HEK293 (cell line): Measurements from ENCODE around the gene DCST2.

Source experiments
- FEZF1 ChIP-seq: fragments of 450-650 bp; formaldehyde crosslinking; IDR thresholded peaks from 2 replicates; pipeline ENCODE4 v1.5.1; 2016; ENCODE audit warnings: missing biosample characterization, missing genetic modification characterization
- KLF8 ChIP-seq: fragments of 450-650 bp; formaldehyde crosslinking; IDR thresholded peaks from 2 replicates; pipeline ENCODE4 v1.5.1; 2016; ENCODE audit warnings: missing biosample characterization, missing genetic modification characterization
- PRDM1 ChIP-seq: fragments of 450-650 bp; formaldehyde crosslinking; IDR thresholded peaks from 2 replicates; pipeline ENCODE4; 2016; ENCODE audit warnings: missing biosample characterization, missing genetic modification characterization
- SP7 ChIP-seq: fragments of 450-650 bp; formaldehyde crosslinking; IDR thresholded peaks from 2 replicates; pipeline ENCODE4 v1.5.1; 2016; ENCODE audit warnings: missing biosample characterization, missing genetic modification characterization
- TCF7L2 ChIP-seq: IDR thresholded peaks from 2 replicates; pipeline ENCODE4 v1.6.1; 2011; ENCODE audit warnings: low read depth, mild to moderate bottlenecking, inconsistent platforms, low read length, moderate library complexity, borderline replicate concordance
- YY2 ChIP-seq: fragments of 450-650 bp; formaldehyde crosslinking; IDR thresholded peaks from 2 replicates; pipeline ENCODE4 v1.5.1; 2016; ENCODE audit warnings: missing biosample characterization, missing genetic modification characterization
- ZNF112 ChIP-seq: fragments of 450-650 bp; formaldehyde crosslinking; IDR thresholded peaks from 2 replicates; pipeline ENCODE4 v1.5.0; 2017; ENCODE audit warnings: missing biosample characterization, missing genetic modification characterization
- ZNF133 ChIP-seq: fragments of 450-650 bp; formaldehyde crosslinking; IDR thresholded peaks from 2 replicates; pipeline ENCODE4 v1.5.1; 2016; ENCODE audit warnings: missing biosample characterization, missing genetic modification characterization
- ZNF16 ChIP-seq: fragments of 450-650 bp; formaldehyde crosslinking; IDR thresholded peaks from 2 replicates; pipeline ENCODE4 v1.5.1; 2016; ENCODE audit warnings: low read depth, missing biosample characterization, missing genetic modification characterization
- ZNF354C ChIP-seq: fragments of 450-650 bp; formaldehyde crosslinking; IDR thresholded peaks from 2 replicates; pipeline ENCODE4 v1.5.1; 2016; ENCODE audit warnings: missing biosample characterization, missing genetic modification characterization, low read depth, borderline replicate concordance
- ZNF366 ChIP-seq: fragments of 450-650 bp; formaldehyde crosslinking; conservative IDR thresholded peaks from 2 replicates; pipeline ENCODE4 v1.5.1; 2016; ENCODE audit warnings: missing biosample characterization, missing genetic modification characterization
- ZNF416 ChIP-seq: fragments of 450-650 bp; formaldehyde crosslinking; IDR thresholded peaks from 2 replicates; pipeline ENCODE4 v1.5.1; 2016; ENCODE audit warnings: missing biosample characterization, missing genetic modification characterization
- ZNF423 ChIP-seq: fragments of 450-650 bp; formaldehyde crosslinking; IDR thresholded peaks from 2 replicates; pipeline ENCODE4 v1.5.1; 2016; ENCODE audit warnings: missing biosample characterization, missing genetic modification characterization
- ZNF561 ChIP-seq: fragments of 450-650 bp; IDR thresholded peaks from 2 replicates; pipeline ENCODE4 v1.5.1; 2018; ENCODE audit warnings: missing biosample characterization, missing genetic modification characterization, borderline replicate concordance
- ZNF600 ChIP-seq: fragments of 450-650 bp; formaldehyde crosslinking; IDR thresholded peaks from 2 replicates; pipeline ENCODE4 v1.5.1; 2016; ENCODE audit warnings: missing biosample characterization, missing genetic modification characterization
- ZNF610 ChIP-seq: fragments of 450-650 bp; formaldehyde crosslinking; IDR thresholded peaks from 2 replicates; pipeline ENCODE4 v1.5.1; 2016; ENCODE audit warnings: missing biosample characterization, missing genetic modification characterization, borderline replicate concordance
- ZNF623 ChIP-seq: fragments of 450-650 bp; formaldehyde crosslinking; IDR thresholded peaks from 2 replicates; pipeline ENCODE4 v1.5.1; 2016; ENCODE audit warnings: missing biosample characterization, missing genetic modification characterization
- ZNF660 ChIP-seq: fragments of 450-650 bp; IDR thresholded peaks from 2 replicates; pipeline ENCODE4 v1.5.1; 2018; ENCODE audit warnings: missing biosample characterization, mild to moderate bottlenecking, missing genetic modification characterization
- ZNF830 ChIP-seq: fragments of 450-650 bp; IDR thresholded peaks from 2 replicates; pipeline ENCODE4 v1.5.0; 2018; ENCODE audit warnings: missing biosample characterization, missing genetic modification characterization, low read depth, mild to moderate bottlenecking, moderate library complexity
- ZNF837 ChIP-seq: fragments of 450-650 bp; formaldehyde crosslinking; IDR thresholded peaks from 2 replicates; pipeline ENCODE4 v1.5.1; 2016; ENCODE audit warnings: missing biosample characterization, missing genetic modification characterization
- TF ChIP-seq, protein P1 (sequence below): fragments of 450-650 bp; formaldehyde crosslinking; IDR thresholded peaks from 2 replicates; pipeline ENCODE4 v1.5.1; 2016; ENCODE audit warnings: missing biosample characterization, missing genetic modification characterization
- TF ChIP-seq, protein P2 (sequence below): fragments of 450-650 bp; formaldehyde crosslinking; IDR thresholded peaks from 2 replicates; pipeline ENCODE4 v1.5.1; 2016; ENCODE audit warnings: missing biosample characterization, missing genetic modification characterization
- TF ChIP-seq, protein P3 (sequence below): fragments of 450-650 bp; formaldehyde crosslinking; IDR thresholded peaks from 2 replicates; pipeline ENCODE4 v1.5.1; 2017; ENCODE audit warnings: missing biosample characterization, missing genetic modification characterization
- TF ChIP-seq, protein P4 (sequence below): fragments of 450-650 bp; formaldehyde crosslinking; IDR thresholded peaks from 2 replicates; pipeline ENCODE4 v1.5.1; 2017; ENCODE audit warnings: missing biosample characterization, missing genetic modification characterization
- TF ChIP-seq, protein P5 (sequence below): fragments of 450-650 bp; formaldehyde crosslinking; IDR thresholded peaks from 2 replicates; pipeline ENCODE4 v1.5.1; 2016; ENCODE audit warnings: missing biosample characterization, missing genetic modification characterization
- TF ChIP-seq, protein P6 (sequence below): fragments of 450-650 bp; formaldehyde crosslinking; IDR thresholded peaks from 2 replicates; pipeline ENCODE4 v1.5.1; 2016; ENCODE audit warnings: missing biosample characterization, missing genetic modification characterization
- TF ChIP-seq, protein P7 (sequence below): fragments of 450-650 bp; formaldehyde crosslinking; IDR thresholded peaks from 2 replicates; pipeline ENCODE4 v1.5.0; 2017; ENCODE audit warnings: missing biosample characterization, missing genetic modification characterization, borderline replicate concordance

DCST2 gene

DNA sequence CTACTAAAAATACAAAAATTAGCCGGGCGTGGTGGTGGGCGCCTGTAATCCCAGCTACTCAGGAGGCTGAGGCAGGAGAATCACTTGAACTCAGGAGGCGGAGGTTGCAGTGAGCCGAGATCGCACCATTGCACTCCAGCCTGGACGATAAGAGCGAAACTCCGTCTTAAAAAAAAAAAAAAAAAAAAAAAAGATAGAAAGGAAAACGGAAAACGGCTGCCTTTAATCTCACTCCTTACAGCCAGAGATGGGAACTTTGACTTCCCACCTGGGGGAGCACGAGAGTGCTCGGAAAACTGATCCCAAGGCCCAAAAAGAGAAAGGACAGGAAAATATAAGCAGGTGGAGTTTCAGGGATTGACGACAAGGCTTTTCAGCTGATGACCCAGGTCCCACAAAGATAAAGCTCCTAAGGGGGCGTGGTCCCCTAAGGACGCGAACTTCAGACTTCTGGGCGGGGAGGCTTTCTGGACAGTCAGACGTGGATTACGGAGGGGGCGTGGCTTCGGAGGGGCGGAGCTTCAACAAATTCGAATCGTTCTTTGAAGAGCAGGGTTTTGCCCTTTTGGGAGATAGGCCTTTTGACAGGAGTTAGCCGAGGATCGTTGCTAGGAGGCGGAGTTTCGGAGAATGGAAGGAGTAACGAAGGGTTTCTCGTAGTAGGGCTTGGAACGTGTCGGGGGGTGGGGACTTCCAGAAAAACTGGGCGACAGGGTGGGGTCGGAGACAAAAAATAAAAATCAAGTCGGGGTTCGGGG lies 60.1 kb downstream of the DCST2 start (continued):
- no peak for TF ChIP-seq TCF7L2
- TF ChIP-seq YY2 (tag by site-specific recombination), result no peak
- TF ChIP-seq ZNF16, result no peak
- TF ChIP-seq, protein P1, sequence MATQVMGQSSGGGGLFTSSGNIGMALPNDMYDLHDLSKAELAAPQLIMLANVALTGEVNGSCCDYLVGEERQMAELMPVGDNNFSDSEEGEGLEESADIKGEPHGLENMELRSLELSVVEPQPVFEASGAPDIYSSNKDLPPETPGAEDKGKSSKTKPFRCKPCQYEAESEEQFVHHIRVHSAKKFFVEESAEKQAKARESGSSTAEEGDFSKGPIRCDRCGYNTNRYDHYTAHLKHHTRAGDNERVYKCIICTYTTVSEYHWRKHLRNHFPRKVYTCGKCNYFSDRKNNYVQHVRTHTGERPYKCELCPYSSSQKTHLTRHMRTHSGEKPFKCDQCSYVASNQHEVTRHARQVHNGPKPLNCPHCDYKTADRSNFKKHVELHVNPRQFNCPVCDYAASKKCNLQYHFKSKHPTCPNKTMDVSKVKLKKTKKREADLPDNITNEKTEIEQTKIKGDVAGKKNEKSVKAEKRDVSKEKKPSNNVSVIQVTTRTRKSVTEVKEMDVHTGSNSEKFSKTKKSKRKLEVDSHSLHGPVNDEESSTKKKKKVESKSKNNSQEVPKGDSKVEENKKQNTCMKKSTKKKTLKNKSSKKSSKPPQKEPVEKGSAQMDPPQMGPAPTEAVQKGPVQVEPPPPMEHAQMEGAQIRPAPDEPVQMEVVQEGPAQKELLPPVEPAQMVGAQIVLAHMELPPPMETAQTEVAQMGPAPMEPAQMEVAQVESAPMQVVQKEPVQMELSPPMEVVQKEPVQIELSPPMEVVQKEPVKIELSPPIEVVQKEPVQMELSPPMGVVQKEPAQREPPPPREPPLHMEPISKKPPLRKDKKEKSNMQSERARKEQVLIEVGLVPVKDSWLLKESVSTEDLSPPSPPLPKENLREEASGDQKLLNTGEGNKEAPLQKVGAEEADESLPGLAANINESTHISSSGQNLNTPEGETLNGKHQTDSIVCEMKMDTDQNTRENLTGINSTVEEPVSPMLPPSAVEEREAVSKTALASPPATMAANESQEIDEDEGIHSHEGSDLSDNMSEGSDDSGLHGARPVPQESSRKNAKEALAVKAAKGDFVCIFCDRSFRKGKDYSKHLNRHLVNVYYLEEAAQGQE, result 0 out of 2 replicates have a peak, but pooled peaks have one; percentile 14
- no peak for TF ChIP-seq ZNF354C (tag by site-specific recombination)
- TF ChIP-seq, protein P2, sequence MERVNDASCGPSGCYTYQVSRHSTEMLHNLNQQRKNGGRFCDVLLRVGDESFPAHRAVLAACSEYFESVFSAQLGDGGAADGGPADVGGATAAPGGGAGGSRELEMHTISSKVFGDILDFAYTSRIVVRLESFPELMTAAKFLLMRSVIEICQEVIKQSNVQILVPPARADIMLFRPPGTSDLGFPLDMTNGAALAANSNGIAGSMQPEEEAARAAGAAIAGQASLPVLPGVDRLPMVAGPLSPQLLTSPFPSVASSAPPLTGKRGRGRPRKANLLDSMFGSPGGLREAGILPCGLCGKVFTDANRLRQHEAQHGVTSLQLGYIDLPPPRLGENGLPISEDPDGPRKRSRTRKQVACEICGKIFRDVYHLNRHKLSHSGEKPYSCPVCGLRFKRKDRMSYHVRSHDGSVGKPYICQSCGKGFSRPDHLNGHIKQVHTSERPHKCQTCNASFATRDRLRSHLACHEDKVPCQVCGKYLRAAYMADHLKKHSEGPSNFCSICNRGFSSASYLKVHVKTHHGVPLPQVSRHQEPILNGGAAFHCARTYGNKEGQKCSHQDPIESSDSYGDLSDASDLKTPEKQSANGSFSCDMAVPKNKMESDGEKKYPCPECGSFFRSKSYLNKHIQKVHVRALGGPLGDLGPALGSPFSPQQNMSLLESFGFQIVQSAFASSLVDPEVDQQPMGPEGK (tag by site-specific recombination), result peak; percentile 95
- no peak for TF ChIP-seq ZNF830
- 0 out of 2 replicates have a peak, but pooled peaks have one; percentile 21 for TF ChIP-seq ZNF600 (tag by site-specific recombination)
- peak; percentile 82 for TF ChIP-seq ZNF660 (tag by site-specific recombination)
- TF ChIP-seq ZNF133 (tag by site-specific recombination), result no peak
- TF ChIP-seq ZNF423 (tag by site-specific recombination), result no peak
- peak; percentile 51; the same call in 1 of the 2 replicates for TF ChIP-seq KLF8 (tag by site-specific recombination)
- peak; percentile 65 for TF ChIP-seq SP7 (tag by site-specific recombination)
- no peak for TF ChIP-seq ZNF623 (tag by site-specific recombination)
- TF ChIP-seq ZNF416 (tag by site-specific recombination), result no peak
- TF ChIP-seq, protein P3, sequence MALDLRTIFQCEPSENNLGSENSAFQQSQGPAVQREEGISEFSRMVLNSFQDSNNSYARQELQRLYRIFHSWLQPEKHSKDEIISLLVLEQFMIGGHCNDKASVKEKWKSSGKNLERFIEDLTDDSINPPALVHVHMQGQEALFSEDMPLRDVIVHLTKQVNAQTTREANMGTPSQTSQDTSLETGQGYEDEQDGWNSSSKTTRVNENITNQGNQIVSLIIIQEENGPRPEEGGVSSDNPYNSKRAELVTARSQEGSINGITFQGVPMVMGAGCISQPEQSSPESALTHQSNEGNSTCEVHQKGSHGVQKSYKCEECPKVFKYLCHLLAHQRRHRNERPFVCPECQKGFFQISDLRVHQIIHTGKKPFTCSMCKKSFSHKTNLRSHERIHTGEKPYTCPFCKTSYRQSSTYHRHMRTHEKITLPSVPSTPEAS, result no peak
- TF ChIP-seq, protein P4, sequence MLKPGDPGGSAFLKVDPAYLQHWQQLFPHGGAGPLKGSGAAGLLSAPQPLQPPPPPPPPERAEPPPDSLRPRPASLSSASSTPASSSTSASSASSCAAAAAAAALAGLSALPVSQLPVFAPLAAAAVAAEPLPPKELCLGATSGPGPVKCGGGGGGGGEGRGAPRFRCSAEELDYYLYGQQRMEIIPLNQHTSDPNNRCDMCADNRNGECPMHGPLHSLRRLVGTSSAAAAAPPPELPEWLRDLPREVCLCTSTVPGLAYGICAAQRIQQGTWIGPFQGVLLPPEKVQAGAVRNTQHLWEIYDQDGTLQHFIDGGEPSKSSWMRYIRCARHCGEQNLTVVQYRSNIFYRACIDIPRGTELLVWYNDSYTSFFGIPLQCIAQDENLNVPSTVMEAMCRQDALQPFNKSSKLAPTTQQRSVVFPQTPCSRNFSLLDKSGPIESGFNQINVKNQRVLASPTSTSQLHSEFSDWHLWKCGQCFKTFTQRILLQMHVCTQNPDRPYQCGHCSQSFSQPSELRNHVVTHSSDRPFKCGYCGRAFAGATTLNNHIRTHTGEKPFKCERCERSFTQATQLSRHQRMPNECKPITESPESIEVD (tag by site-specific recombination), result no peak
- TF ChIP-seq, protein P5, sequence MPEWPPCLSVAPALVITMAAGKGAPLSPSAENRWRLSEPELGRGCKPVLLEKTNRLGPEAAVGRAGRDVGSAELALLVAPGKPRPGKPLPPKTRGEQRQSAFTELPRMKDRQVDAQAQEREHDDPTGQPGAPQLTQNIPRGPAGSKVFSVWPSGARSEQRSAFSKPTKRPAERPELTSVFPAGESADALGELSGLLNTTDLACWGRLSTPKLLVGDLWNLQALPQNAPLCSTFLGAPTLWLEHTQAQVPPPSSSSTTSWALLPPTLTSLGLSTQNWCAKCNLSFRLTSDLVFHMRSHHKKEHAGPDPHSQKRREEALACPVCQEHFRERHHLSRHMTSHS (tag by site-specific recombination), result no peak
- peak; percentile 95 for TF ChIP-seq FEZF1 (tag by site-specific recombination)
- TF ChIP-seq ZNF366, result no peak
- TF ChIP-seq ZNF610 (tag by site-specific recombination), result 0 out of 2 replicates have a peak, but pooled peaks have one; percentile 58
- TF ChIP-seq, protein P6, sequence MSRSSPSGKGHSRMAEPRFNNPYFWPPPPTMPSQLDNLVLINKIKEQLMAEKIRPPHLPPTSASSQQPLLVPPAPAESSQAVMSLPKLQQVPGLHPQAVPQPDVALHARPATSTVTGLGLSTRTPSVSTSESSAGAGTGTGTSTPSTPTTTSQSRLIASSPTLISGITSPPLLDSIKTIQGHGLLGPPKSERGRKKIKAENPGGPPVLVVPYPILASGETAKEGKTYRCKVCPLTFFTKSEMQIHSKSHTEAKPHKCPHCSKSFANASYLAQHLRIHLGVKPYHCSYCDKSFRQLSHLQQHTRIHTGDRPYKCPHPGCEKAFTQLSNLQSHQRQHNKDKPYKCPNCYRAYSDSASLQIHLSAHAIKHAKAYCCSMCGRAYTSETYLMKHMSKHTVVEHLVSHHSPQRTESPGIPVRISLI (tag by site-specific recombination), result peak; percentile 87
- TF ChIP-seq, protein P7, sequence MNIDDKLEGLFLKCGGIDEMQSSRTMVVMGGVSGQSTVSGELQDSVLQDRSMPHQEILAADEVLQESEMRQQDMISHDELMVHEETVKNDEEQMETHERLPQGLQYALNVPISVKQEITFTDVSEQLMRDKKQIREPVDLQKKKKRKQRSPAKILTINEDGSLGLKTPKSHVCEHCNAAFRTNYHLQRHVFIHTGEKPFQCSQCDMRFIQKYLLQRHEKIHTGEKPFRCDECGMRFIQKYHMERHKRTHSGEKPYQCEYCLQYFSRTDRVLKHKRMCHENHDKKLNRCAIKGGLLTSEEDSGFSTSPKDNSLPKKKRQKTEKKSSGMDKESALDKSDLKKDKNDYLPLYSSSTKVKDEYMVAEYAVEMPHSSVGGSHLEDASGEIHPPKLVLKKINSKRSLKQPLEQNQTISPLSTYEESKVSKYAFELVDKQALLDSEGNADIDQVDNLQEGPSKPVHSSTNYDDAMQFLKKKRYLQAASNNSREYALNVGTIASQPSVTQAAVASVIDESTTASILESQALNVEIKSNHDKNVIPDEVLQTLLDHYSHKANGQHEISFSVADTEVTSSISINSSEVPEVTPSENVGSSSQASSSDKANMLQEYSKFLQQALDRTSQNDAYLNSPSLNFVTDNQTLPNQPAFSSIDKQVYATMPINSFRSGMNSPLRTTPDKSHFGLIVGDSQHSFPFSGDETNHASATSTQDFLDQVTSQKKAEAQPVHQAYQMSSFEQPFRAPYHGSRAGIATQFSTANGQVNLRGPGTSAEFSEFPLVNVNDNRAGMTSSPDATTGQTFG (tag by site-specific recombination), result no peak
- no peak for TF ChIP-seq ZNF561 (tag by site-specific recombination)
- TF ChIP-seq ZNF112 (tag by site-specific recombination), result no peak
- no peak for TF ChIP-seq ZNF837 (tag by site-specific recombination)
- TF ChIP-seq PRDM1 (tag by site-specific recombination), result peak; percentile 94
